ENCODE data around the gene ESYT3.

Gene ESYT3, protein sequence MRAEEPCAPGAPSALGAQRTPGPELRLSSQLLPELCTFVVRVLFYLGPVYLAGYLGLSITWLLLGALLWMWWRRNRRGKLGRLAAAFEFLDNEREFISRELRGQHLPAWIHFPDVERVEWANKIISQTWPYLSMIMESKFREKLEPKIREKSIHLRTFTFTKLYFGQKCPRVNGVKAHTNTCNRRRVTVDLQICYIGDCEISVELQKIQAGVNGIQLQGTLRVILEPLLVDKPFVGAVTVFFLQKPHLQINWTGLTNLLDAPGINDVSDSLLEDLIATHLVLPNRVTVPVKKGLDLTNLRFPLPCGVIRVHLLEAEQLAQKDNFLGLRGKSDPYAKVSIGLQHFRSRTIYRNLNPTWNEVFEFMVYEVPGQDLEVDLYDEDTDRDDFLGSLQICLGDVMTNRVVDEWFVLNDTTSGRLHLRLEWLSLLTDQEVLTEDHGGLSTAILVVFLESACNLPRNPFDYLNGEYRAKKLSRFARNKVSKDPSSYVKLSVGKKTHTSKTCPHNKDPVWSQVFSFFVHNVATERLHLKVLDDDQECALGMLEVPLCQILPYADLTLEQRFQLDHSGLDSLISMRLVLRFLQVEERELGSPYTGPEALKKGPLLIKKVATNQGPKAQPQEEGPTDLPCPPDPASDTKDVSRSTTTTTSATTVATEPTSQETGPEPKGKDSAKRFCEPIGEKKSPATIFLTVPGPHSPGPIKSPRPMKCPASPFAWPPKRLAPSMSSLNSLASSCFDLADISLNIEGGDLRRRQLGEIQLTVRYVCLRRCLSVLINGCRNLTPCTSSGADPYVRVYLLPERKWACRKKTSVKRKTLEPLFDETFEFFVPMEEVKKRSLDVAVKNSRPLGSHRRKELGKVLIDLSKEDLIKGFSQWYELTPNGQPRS

DNA sequence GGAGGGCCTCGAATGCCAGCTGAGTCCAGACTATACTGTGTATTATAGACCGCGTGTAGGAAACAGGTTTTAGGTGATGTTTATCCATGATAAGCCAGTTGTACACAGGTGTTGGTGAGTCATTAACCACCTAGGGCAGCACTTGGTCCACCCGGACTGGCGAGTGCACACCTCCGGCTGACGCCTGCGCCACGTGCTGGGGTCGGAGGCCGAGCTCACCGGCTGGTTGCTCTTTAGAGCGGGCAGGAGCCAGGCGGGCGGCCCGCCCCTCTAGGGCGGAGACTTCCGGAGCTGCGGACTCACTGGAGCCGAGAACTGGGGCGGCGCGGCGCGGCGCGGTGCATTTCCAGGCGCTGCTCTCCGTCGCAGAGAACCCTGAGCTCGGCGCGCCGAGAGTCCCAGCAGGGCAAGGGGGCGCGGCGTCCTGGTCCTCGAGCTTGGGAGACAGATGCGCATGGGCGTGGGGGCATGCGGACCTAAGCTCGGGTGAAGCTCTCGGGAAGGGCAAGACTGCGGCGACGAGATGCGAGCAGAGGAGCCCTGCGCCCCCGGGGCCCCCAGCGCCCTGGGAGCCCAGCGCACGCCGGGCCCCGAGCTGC lies at the start of gene ESYT3:
ESYT3 (plus strand) TSS at position 341 of the 599 bp plus-strand sequence; CDS start at position 524, 183 bp downstream.
- no peak within 1 kb of the TSS for H3K4me3 ChIP-seq (ENCODE audit: low read length)
- H3K9ac ChIP-seq (ENCODE audit: low read length): no peak within 1 kb of the TSS
- H2AFZ ChIP-seq (ENCODE audit: low read depth, low read length): no peak within 1 kb of the TSS

DNA sequence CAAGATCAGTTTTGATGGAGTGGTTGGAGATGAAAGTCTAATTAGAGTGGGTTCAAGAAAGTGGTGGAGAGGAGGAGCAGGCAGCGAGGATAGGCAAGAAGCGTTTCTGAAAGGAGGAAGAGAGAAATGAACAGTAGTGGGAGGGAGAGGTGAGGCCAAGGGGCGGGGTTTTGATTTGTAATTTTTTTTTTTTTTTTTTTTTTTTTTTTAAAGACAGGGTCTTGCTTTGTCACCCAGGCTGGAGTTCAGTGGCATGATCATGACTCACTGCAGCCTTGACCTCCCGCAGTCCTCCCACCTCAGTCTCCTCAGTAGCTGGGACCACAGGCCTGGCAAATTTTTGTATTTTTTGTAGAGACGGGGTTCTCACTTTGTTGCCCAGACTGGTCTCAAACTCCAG lies 49.4 kb upstream of the ESYT3 start:
- Histone ChIP-seq H3K27ac (ENCODE audit: low read length) (no peak overlapping the region), H2AFZ (ENCODE audit: low read depth, low read length) (no peak overlapping the region), H3K79me2 (ENCODE audit: low read length) (no peaks in the 10 kb centered on the region), H3K4me1 (ENCODE audit: low read length) (no peaks in the 10 kb centered on the region), H3K36me3 (replicated peaks; ENCODE audit: low read depth, low read length) (no peaks in the 10 kb centered on the region), H3K27me3 (ENCODE audit: low read depth, low read length) (peaks cover 40% of the 10 kb centered on the region), H3K4me2 (ENCODE audit: low read length) (no peak overlapping the region), H4K20me1 (ENCODE audit: insufficient read depth, low read length) (no peaks in the 10 kb centered on the region), H3K9me3 (ENCODE audit: insufficient read depth, low read length) (no peaks in the 10 kb centered on the region), H3K9ac (ENCODE audit: low read length) (no peak overlapping the region), H3K4me3 (ENCODE audit: low read length) (no peak overlapping the region)
- TF ChIP-seq, protein P1, sequence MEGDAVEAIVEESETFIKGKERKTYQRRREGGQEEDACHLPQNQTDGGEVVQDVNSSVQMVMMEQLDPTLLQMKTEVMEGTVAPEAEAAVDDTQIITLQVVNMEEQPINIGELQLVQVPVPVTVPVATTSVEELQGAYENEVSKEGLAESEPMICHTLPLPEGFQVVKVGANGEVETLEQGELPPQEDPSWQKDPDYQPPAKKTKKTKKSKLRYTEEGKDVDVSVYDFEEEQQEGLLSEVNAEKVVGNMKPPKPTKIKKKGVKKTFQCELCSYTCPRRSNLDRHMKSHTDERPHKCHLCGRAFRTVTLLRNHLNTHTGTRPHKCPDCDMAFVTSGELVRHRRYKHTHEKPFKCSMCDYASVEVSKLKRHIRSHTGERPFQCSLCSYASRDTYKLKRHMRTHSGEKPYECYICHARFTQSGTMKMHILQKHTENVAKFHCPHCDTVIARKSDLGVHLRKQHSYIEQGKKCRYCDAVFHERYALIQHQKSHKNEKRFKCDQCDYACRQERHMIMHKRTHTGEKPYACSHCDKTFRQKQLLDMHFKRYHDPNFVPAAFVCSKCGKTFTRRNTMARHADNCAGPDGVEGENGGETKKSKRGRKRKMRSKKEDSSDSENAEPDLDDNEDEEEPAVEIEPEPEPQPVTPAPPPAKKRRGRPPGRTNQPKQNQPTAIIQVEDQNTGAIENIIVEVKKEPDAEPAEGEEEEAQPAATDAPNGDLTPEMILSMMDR (IDR thresholded peaks at IDR 0.05; ENCODE audit: low read depth, low read length): no peak

More for the DNA sequence above, at the start of gene ESYT3:
- Histone ChIP-seq H4K20me1 (ENCODE audit: insufficient read depth, low read length) (no peaks in the 10 kb centered on the region), H3K36me3 (replicated peaks; ENCODE audit: low read depth, low read length) (no peaks in the 10 kb centered on the region), H3K4me1 (ENCODE audit: low read length) (no peaks in the 10 kb centered on the region), H3K27me3 (ENCODE audit: low read depth, low read length) (peaks cover 8% of the 10 kb centered on the region), H3K27ac (ENCODE audit: low read length) (no peak within 1 kb of the TSS), H3K4me2 (ENCODE audit: low read length) (no peak within 1 kb of the TSS), H3K9me3 (ENCODE audit: insufficient read depth, low read length) (no peaks in the 10 kb centered on the region), H3K79me2 (ENCODE audit: low read length) (no peaks in the 10 kb centered on the region)
- TF ChIP-seq, protein P1 (IDR thresholded peaks at IDR 0.05; ENCODE audit: low read depth, low read length): no peak
- no peak for TF ChIP-seq EZH2phosphoT487 (IDR thresholded peaks at IDR 0.05; ENCODE audit: low read depth)

DNA sequence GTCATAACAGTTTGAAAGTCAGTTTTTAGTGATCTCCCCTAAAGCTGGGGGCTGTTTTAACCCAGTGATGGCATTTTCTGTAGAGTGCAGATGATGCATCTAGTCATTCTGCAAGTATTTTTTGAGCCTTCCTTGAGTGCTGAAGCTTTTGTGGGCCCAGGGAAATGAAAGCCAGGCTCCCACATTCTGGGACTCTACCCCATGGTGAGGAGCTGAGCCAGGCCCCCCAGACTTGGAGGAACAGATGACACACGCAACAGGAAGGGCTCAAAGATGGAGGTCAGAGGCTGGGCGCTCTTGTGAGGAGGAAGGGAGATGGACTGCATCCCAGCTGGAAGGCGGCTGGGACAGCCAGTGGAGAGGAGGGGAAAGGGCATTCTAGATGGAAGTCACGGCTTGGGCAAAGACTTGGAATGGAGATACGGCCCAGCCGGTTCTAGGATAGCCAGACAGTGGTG lies 45.2 kb upstream of the ESYT3 start:
- Histone ChIP-seq H3K79me2 (ENCODE audit: low read length) (no peaks in the 10 kb centered on the region), H3K9ac (ENCODE audit: low read length) (no peak overlapping the region), H4K20me1 (ENCODE audit: insufficient read depth, low read length) (no peaks in the 10 kb centered on the region), H3K9me3 (ENCODE audit: insufficient read depth, low read length) (no peaks in the 10 kb centered on the region), H2AFZ (ENCODE audit: low read depth, low read length) (no peak overlapping the region), H3K4me2 (ENCODE audit: low read length) (no peak overlapping the region), H3K27ac (ENCODE audit: low read length) (no peak overlapping the region), H3K27me3 (ENCODE audit: low read depth, low read length) (peaks cover 52% of the 10 kb centered on the region), H3K4me1 (ENCODE audit: low read length) (no peaks in the 10 kb centered on the region), H3K4me3 (ENCODE audit: low read length) (no peak overlapping the region), H3K36me3 (replicated peaks; ENCODE audit: low read depth, low read length) (no peaks in the 10 kb centered on the region)
- TF ChIP-seq, protein P1 (IDR thresholded peaks at IDR 0.05; ENCODE audit: low read depth, low read length): no peak

Data from OCI-LY3 (cell line).